Naive thymus-derived CD4-positive, alpha-beta T cell (primary cell): ENCODE measurements around the gene STX11. TPM values are rescaled to one million over a fixed set of nuclear protein-coding genes. Genes with fewer than 3 reads are reported as not detected.

Experiments
- ATAC-seq: fragments of 150-1000 bp; cut with Tn5 transposase; 2 replicates; pipeline ENCODE4 v1.10.0; 2021; ENCODE audit warnings: mild to moderate bottlenecking, moderate library complexity
- CTCF ChIA-PET: fragments of 350-600 bp; sonication (Branson Sonifier 250); formaldehyde crosslinking; loops from one replicate; lab custom pipeline; 2021; ENCODE audit warnings: antibody characterized with exemption; lab: Charles Lee
- POLR2A ChIA-PET: fragments of 350-600 bp; sonication (Branson Sonifier 250); formaldehyde crosslinking; loops from one replicate; lab custom pipeline; 2021; ENCODE audit warnings: antibody characterized with exemption, inconsistent platforms; lab: Charles Lee
- DNase-seq, 9 donors: peaks; one replicate each; pipeline versions ENCODE4 v3.0.0 to v3.0.0-alpha.2; 2020 to 2022; ENCODE audit warnings: mixed read lengths in 1 of 9
- H3K27ac ChIP-seq: one replicate; pipeline ENCODE4 v1.7.0; 2013; ENCODE audit warnings: mild to moderate bottlenecking, low read depth, low read length, moderate library complexity
- H3K27me3 ChIP-seq, 2 donors: one replicate each; pipeline ENCODE4 v1.7.0; 2013; ENCODE audit warnings: low read length in 2 of 2, mild to moderate bottlenecking in 2 of 2, moderate library complexity in 2 of 2; ENCODE audit not compliant: control insufficient read depth in 2 of 2, insufficient read depth in 2 of 2
- H3K36me3 ChIP-seq, 3 experiments: 1 replicate in 2 of 3; 2 replicates in 1 of 3; pipeline ENCODE4 v1.7.0; 2013; ENCODE audit warnings: low read length in 3 of 3, mild to moderate bottlenecking in 3 of 3, moderate library complexity in 1 of 3; ENCODE audit not compliant: insufficient read depth in 3 of 3, control insufficient read depth in 2 of 3
- H3K4me1 ChIP-seq, 2 donors: one replicate each; pipeline ENCODE4 v1.7.0; 2013; ENCODE audit warnings: low read length in 2 of 2, mild to moderate bottlenecking in 2 of 2, moderate library complexity in 1 of 2; ENCODE audit not compliant: control insufficient read depth in 2 of 2, insufficient read depth in 2 of 2
- H3K4me3 ChIP-seq: 2 replicates; pipeline ENCODE4 v1.7.0; 2013; ENCODE audit warnings: mild to moderate bottlenecking, low read length
- H3K9me3 ChIP-seq, 3 experiments: 1 replicate in 2 of 3; 2 replicates in 1 of 3; pipeline ENCODE4 v1.7.0; 2013; ENCODE audit warnings: low read length in 3 of 3; ENCODE audit not compliant: control insufficient read depth in 2 of 3
- H3K27ac Mint-ChIP-seq, 9 donors: one replicate each; pipeline ENCODE4 v1.8.0; 2020 to 2022; ENCODE audit warnings: mixed read lengths in 9 of 9, mild to moderate bottlenecking in 8 of 9, moderate library complexity in 5 of 9, inconsistent platforms in 2 of 9
- H3K27me3 Mint-ChIP-seq, 5 donors: one replicate each; pipeline ENCODE4 v1.8.0; 2021 to 2022; ENCODE audit warnings: mixed read lengths in 5 of 5, mild to moderate bottlenecking in 1 of 5
- H3K36me3 Mint-ChIP-seq, 5 donors: one replicate each; pipeline ENCODE4 v1.8.0; 2020 to 2022; ENCODE audit warnings: mixed read lengths in 5 of 5, mild to moderate bottlenecking in 3 of 5, inconsistent platforms in 1 of 5
- H3K4me1 Mint-ChIP-seq, 7 donors: one replicate each; pipeline ENCODE4 v1.8.0; 2020 to 2022; ENCODE audit warnings: mixed read lengths in 7 of 7, mild to moderate bottlenecking in 3 of 7, inconsistent platforms in 1 of 7
- H3K4me3 Mint-ChIP-seq, 10 donors: one replicate each; pipeline ENCODE4 v1.8.0; 2020 to 2022; ENCODE audit warnings: mild to moderate bottlenecking in 10 of 10, mixed read lengths in 10 of 10, moderate library complexity in 6 of 10, inconsistent platforms in 2 of 10
- H3K9me3 Mint-ChIP-seq, 11 donors: one replicate each; pipeline ENCODE4 v1.8.0; 2020 to 2022; ENCODE audit warnings: mixed read lengths in 11 of 11, mild to moderate bottlenecking in 4 of 11, inconsistent platforms in 1 of 11, moderate library complexity in 1 of 11
- intact Hi-C, 2 donors: fragments of 100-400 bp; cut with micrococcal nuclease; formaldehyde crosslinking; loops; one replicate each; pipeline ENCODE4 v1.15.1; 2023
- polyA plus RNA-seq, 2 donors: library from polyadenylated mRNA; unstranded; fragments of 300-500 nt; fragmentation: Illumina TruSeq; gene quantifications; one replicate each; pipeline ENCODE4 v1.2.3, GENCODE V29; 2021
- total RNA-seq, 6 experiments: library from RNA in 5 of 6; stranded (reverse) in 5 of 6; gene quantifications; 1 replicate in 5 of 6; 2 replicates in 1 of 6; pipeline ENCODE4 v1.2.3 and lab custom pipeline; 2021 to 2026

Gene STX11
- total RNA-seq (10 to 100 TPM in 3 of 5 experiments, 1 to 10 TPM in 2; 2.6 to 60.5 (median 11.6) TPM), polyA plus RNA-seq (1 to 10 TPM; 1.9 to 2.4 TPM), total RNA-seq (lab: John Stamatoyannopoulos, UW) (9.2 reads per million, percentile 34 among the genes with 10 or more reads in this experiment)

DNA sequence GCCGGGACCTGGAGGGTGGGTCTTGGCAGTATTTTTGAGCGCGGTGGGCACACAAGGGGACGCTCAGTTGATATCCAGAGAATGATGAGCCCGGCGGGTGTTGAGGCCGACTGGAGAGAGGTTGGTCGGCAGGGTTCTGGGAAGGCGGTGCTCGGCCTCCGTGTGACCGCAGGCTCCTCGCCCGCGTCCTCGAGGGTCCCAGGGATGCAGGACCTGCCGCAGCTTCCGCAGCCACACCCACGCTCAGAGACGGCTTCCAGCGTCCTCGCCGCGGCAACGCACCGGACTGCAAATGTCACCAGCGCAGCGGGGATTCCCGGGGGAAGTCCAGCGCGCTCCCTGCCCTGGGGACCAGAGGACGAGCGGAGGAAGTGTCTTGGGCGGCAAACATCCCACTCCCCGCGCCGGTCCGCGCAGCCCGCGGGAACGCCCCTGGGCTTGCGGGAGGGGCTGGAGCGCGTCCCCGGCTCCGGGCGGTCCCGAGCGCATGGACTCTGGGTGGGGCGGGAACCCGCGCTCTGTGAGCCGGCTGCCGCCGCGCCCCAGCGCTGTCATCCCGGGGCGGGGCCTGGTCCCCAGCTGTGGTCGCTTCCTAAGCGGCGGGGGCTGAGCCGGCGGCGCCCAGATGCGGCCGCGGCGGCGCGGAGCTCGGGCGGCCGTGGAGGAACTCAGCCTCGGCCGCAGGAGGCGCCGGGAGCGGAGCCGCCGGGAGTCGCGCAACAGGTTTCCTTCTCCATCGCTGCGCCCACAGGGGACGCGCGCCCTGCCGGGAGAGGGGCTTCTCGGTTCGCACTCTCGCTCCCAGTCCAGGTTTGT is at the start of gene STX11:
Gene STX11 (plus strand): TSS at position 624 of the 816 bp plus-strand sequence. CDS start 36,111 bp downstream, outside the sequence.
- intact Hi-C loops = loop anchor here (1.0 to 10.0 kb wide), 16 partner anchors 45 to 1215 kb away; partner anchors contain the start of genes LTV1 (in 2 of the 2), SF3B5 (in 1 of the 2) and UTRN (in 1 of the 2)
- H3K4me1 Mint-ChIP-seq = peaks cover 6 to 43% (median 15%) of the 10 kb centered on the region in 7 donors
- Histone ChIP-seq H3K4me1 (peaks cover 0 to 17% of the 10 kb centered on the region in 2 donors), H3K4me3 (peak within 1 kb of the TSS; percentile 69), H3K27ac (peak within 1 kb of the TSS; percentile 62), H3K9me3 (no peaks in the 10 kb centered on the region), H3K36me3 (no peaks in the 10 kb centered on the region), H3K27me3 (no peaks in the 10 kb centered on the region)
- ATAC-seq (peak; percentile 86), DNase-seq (peak; percentile 37 to 88 (median 51))
- H3K4me3 Mint-ChIP-seq = peak within 1 kb of the TSS; percentile 91 to 98 (median 95)
- CTCF ChIA-PET = interaction anchor here (1.0 kb wide), 1 partner anchor 83 kb away, joined by 3 read pairs; no protein-coding TSS in a partner anchor
- peaks cover 0 to 14% (median 0%) of the 10 kb centered on the region in 5 donors for H3K36me3 Mint-ChIP-seq
- peaks cover 0 to 2% (median 0%) of the 10 kb centered on the region in 5 donors for H3K27me3 Mint-ChIP-seq
- POLR2A ChIA-PET = interaction anchor here (1.4 kb wide), 1 partner anchor 86 kb away, joined by 4 read pairs; no protein-coding TSS in a partner anchor
- peak within 1 kb of the TSS; percentile 89 to 98 (median 94) for H3K27ac Mint-ChIP-seq
- peaks cover 0 to 2% (median 0%) of the 10 kb centered on the region in 11 donors for H3K9me3 Mint-ChIP-seq

DNA sequence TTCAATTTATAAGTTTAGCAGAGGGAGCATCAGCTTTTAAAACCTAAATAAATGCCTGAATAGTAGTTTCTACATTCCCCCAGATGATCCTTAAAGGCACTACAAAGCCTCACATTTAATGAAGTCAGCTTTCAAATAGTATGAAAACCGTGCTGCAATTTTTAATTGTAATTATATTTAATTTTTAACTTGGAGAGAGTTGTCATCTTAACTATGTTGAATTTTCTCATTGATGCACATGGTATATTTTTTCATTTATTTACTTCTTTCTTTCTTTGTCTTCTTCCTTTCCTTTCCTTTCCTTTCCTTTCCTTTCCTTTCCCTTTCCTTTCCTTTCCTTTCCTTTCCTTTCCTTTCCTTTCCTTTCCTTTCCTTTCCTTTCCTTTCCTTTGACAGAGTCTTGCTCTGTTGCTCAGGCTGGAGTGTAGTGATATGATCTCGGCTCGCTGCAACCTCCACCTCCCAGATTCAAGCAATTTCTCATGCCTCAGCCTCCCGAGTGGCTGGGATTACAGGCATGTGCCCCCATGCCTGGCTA is 47.2 kb upstream of the STX11 start:
- no peak for ATAC-seq
- intact Hi-C loops = loop anchor here in 1 of 2 donors (10.0 kb wide), 1 partner anchor 922 kb away; no protein-coding TSS in a partner anchor

GRCh38 chr6:144104488-144104887 is 45.8 kb upstream of the STX11 start:
- Mint-ChIP-seq H3K4me3 (no peak overlapping the region), H3K9me3 (no peaks in the 10 kb centered on the region), H3K27me3 (peaks cover 0 to 6% (median 0%) of the 10 kb centered on the region in 5 donors), H3K36me3 (no peaks in the 10 kb centered on the region), H3K4me1 (peaks cover 0 to 7% (median 4%) of the 10 kb centered on the region in 7 donors), H3K27ac (no peak overlapping the region)
- H3K4me3 ChIP-seq = no peak overlapping the region
- CTCF ChIA-PET = interaction anchor here (1.0 to 3.1 kb wide), 5 partner anchors 114 to 591 kb away, joined by 3 to 28 read pairs (median 5); no protein-coding TSS in a partner anchor
- DNase-seq (no peak), ATAC-seq (no peak)
- no peaks in the 10 kb centered on the region for H3K4me1 ChIP-seq
- H3K9me3 ChIP-seq = no peaks in the 10 kb centered on the region
- POLR2A ChIA-PET = interaction anchor here (1.0 kb wide), 1 partner anchor 378 kb away, joined by 4 read pairs; no protein-coding TSS in a partner anchor
- intact Hi-C loops = loop anchor here (2.0 to 10.0 kb wide), 3 partner anchors 46 to 924 kb away; partner anchors contain the start of gene STX11 (in 1 of the 2)
- no peak overlapping the region for H3K27ac ChIP-seq
- no peaks in the 10 kb centered on the region for H3K36me3 ChIP-seq
- no peaks in the 10 kb centered on the region for H3K27me3 ChIP-seq

More for the DNA sequence above, 47.2 kb upstream of the STX11 start:
- Mint-ChIP-seq H3K9me3 (no peaks in the 10 kb centered on the region), H3K4me1 (peaks cover 0 to 7% (median 4%) of the 10 kb centered on the region in 7 donors), H3K27ac (no peak overlapping the region), H3K36me3 (no peaks in the 10 kb centered on the region), H3K27me3 (peaks cover 0 to 8% (median 0%) of the 10 kb centered on the region in 5 donors), H3K4me3 (no peak overlapping the region)
- H3K36me3 ChIP-seq = no peaks in the 10 kb centered on the region
- DNase-seq = no peak
- H3K4me3 ChIP-seq = no peak overlapping the region
- H3K27me3 ChIP-seq = no peaks in the 10 kb centered on the region
- ChIA-PET POLR2A (interaction anchor here (0.6 kb wide), 1 partner anchor 12 kb away, joined by 3 read pairs; no protein-coding TSS in a partner anchor), CTCF (interaction anchor here (0.8 to 1.1 kb wide), 3 partner anchors 115 to 379 kb away, joined by 3 to 5 read pairs (median 4); no protein-coding TSS in a partner anchor)
- no peaks in the 10 kb centered on the region for H3K4me1 ChIP-seq
- H3K27ac ChIP-seq = no peak overlapping the region
- no peaks in the 10 kb centered on the region for H3K9me3 ChIP-seq

- no peaks in the 10 kb centered on the region for H3K9me3 ChIP-seq
- no peak overlapping the region for H3K4me3 Mint-ChIP-seq
- H3K36me3 ChIP-seq = no peaks in the 10 kb centered on the region
- intact Hi-C loops = loop anchor here (1.0 to 10.0 kb wide), 9 partner anchors 45 to 1527 kb away; partner anchors contain the start of gene STX11 (in 2 of the 2)
- ATAC-seq (peak; percentile 88), DNase-seq (peak in 7 of 9 donors; percentile 30 to 67 (median 61))
- H3K27me3 Mint-ChIP-seq = peaks cover 0 to 6% (median 0%) of the 10 kb centered on the region in 5 donors
- no peaks in the 10 kb centered on the region for H3K27me3 ChIP-seq
- H3K4me1 ChIP-seq = no peaks in the 10 kb centered on the region
- H3K9me3 Mint-ChIP-seq = no peaks in the 10 kb centered on the region
- POLR2A ChIA-PET = interaction anchor here (1.0 to 1.1 kb wide), 2 partner anchors 119 to 377 kb away, joined by 3 to 4 read pairs; no protein-coding TSS in a partner anchor
- H3K4me3 ChIP-seq = no peak overlapping the region
- H3K27ac Mint-ChIP-seq = peak overlapping the region in 1 of 9 donors; percentile 29
- H3K27ac ChIP-seq = no peak overlapping the region
- no peaks in the 10 kb centered on the region for H3K36me3 Mint-ChIP-seq
- CTCF ChIA-PET = interaction anchor here (0.6 to 3.1 kb wide), 7 partner anchors 10 to 592 kb away, joined by 3 to 28 read pairs (median 5); no protein-coding TSS in a partner anchor
- H3K4me1 Mint-ChIP-seq = peaks cover 0 to 7% (median 4%) of the 10 kb centered on the region in 7 donors
Observed at GRCh38 chr6:144104898-144105487, 45.3 kb upstream of the STX11 start.

DNA sequence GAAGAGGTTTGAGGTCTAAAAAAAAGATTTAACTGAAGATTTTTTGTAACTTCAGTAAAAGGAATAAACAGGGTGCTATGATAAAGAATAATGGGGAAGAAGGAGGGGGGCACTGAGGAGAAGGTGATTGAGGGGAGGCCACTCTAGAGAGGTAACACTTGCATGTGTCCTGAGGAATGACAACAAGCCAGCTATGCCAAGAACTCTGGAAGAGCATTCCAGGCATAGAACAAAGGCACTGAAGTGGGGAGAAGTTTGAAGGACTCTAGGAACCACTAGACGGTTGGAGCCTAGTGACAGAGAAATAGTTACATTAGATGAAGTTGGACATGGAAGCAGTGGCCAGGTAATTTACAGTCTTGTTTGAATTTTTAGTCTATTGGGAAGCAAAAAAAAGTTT is 44.1 kb upstream of the STX11 start:
- ATAC-seq (no peak), DNase-seq (no peak)
- ChIA-PET CTCF (interaction anchor here (0.9 to 3.1 kb wide), 3 partner anchors 37 to 375 kb away, joined by 3 to 28 read pairs (median 9); no protein-coding TSS in a partner anchor), POLR2A (interaction anchor here (0.8 kb wide), 1 partner anchor 112 kb away, joined by 3 read pairs; no protein-coding TSS in a partner anchor)
- H3K4me3 ChIP-seq = no peak overlapping the region
- no peaks in the 10 kb centered on the region for H3K4me1 ChIP-seq
- H3K9me3 ChIP-seq = no peaks in the 10 kb centered on the region
- H3K36me3 Mint-ChIP-seq = no peaks in the 10 kb centered on the region
- no peaks in the 10 kb centered on the region for H3K9me3 Mint-ChIP-seq
- H3K4me1 Mint-ChIP-seq = peaks cover 0 to 7% (median 4%) of the 10 kb centered on the region in 7 donors
- no peak overlapping the region for H3K4me3 Mint-ChIP-seq
- intact Hi-C loops = loop anchor here (5.0 to 10.0 kb wide), 2 partner anchors 919 to 1526 kb away; no protein-coding TSS in a partner anchor
- H3K36me3 ChIP-seq = no peaks in the 10 kb centered on the region
- H3K27me3 Mint-ChIP-seq = peaks cover 0 to 7% (median 0%) of the 10 kb centered on the region in 5 donors
- H3K27ac Mint-ChIP-seq = peak overlapping the region in 2 of 9 donors; percentile 16 to 78
- no peak overlapping the region for H3K27ac ChIP-seq
- H3K27me3 ChIP-seq = no peaks in the 10 kb centered on the region
